Suprapubic skin (tissue), 4 donors: ENCODE measurements around the gene FAM193A.

Source experiments
- EP300 ChIP-seq: sonication (generic); formaldehyde crosslinking; IDR thresholded peaks from one replicate; pipeline ENCODE4 v1.6.1; 2017; ENCODE audit warnings: antibody characterized with exemption
- POLR2A ChIP-seq, 2 donors: fragments of 450-650 bp; IDR thresholded peaks; one replicate each; pipeline ENCODE4 v1.6.1; 2017; ENCODE audit warnings: antibody characterized with exemption in 2 of 2, mild to moderate bottlenecking in 2 of 2, moderate library complexity in 2 of 2
- POLR2AphosphoS5 ChIP-seq, 3 donors: sonication (generic); formaldehyde crosslinking; IDR thresholded peaks; one replicate each; pipeline ENCODE4 v1.6.1; 2017; ENCODE audit warnings: antibody characterized with exemption in 3 of 3
- TF ChIP-seq, protein P1 (sequence below), 2 donors: fragments of 200-600 bp in 1 of 2; fragments of 450-650 bp in 1 of 2; sonication (generic) in 1 of 2; IDR thresholded peaks; one replicate each; pipeline ENCODE4 v1.5.1; 2016 to 2019; ENCODE audit warnings: antibody characterized with exemption in 2 of 2, mild to moderate bottlenecking in 1 of 2, moderate library complexity in 1 of 2

DNA sequence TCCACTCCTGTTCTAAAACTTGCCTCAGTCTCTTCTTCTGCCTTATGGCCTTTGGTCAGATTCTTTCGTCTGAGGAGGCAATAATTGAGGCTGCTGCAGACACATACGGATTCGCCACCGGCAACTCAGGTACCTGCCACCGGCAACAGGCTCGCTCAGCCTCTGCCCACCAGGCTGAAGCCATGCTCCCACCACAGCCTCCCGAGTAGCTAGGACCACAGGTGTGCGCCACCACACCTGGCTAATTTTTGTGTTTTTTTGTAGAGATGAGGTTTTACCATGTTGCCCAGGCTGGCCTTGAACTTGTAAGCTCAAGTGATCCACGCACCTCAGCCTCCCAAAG is 193.1 kb downstream of the FAM193A start:
- no peak for TF ChIP-seq POLR2A (IDR thresholded peaks at IDR 0.05)
- TF ChIP-seq, protein P1, sequence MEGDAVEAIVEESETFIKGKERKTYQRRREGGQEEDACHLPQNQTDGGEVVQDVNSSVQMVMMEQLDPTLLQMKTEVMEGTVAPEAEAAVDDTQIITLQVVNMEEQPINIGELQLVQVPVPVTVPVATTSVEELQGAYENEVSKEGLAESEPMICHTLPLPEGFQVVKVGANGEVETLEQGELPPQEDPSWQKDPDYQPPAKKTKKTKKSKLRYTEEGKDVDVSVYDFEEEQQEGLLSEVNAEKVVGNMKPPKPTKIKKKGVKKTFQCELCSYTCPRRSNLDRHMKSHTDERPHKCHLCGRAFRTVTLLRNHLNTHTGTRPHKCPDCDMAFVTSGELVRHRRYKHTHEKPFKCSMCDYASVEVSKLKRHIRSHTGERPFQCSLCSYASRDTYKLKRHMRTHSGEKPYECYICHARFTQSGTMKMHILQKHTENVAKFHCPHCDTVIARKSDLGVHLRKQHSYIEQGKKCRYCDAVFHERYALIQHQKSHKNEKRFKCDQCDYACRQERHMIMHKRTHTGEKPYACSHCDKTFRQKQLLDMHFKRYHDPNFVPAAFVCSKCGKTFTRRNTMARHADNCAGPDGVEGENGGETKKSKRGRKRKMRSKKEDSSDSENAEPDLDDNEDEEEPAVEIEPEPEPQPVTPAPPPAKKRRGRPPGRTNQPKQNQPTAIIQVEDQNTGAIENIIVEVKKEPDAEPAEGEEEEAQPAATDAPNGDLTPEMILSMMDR (IDR thresholded peaks at IDR 0.05) = no peak
- TF ChIP-seq EP300 = no peak
- no peak for TF ChIP-seq POLR2AphosphoS5 (IDR thresholded peaks at IDR 0.05)
